ENCODE measurements around the gene EIF6. TPM values are rescaled to one million over a fixed set of nuclear protein-coding genes. Genes with fewer than 3 reads are reported as not detected.

Gene EIF6
- total RNA-seq, 5 donors from 2014 or later (not counting 1 experiment from before 2014, with no cell fraction given): 43.8 to 70.7 (median 69.6) TPM

DNA sequence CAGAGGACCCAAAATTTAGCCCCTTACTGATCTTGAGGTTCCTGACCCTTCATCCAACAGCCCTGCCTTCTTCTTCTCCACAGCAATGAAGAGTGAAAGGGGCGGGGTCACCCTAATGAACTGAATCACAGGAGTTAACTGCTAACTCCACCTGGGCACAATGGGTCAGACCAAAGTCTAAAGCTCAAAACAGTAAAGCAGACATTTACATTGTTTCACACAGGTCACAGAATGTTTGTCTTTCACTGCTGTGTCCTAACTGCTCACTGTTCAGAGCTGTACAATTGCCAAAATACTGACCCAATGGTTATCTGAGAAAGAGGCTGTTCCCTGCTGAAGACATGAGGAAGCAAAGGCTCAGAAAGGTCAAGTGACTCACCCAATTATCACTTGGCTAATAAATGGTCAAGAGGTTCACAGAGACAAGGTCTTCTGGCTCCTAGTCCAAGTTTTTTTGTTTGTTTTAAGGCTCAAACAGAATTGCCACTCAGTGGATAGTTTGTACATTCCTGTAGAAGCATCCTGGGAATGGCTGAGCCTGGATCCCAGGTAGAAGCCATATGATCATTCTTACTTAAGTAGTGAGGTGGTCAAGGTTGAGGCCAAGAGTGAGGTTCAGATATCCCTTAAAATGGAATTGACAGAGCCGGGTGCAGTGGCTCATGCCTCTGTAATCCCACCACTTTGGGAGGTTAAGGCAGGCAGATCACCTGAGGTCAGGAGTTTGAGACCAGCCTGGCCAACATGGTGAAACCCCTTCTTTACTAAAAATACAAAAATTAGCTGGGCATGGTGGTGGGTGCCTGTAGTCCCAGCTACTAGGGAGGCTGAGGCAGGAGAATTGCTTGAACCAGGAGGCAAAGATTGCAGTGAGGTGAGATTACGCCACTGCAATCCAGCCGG is 42.8 kb upstream of the EIF6 start:
- no peak overlapping the region for H3K4me3 Mint-ChIP-seq
- 93% methylated on average over 3 of the region's 4 CpGs for WGBS (ENCODE audit: insufficient coverage)
- H3K9me3 ChIP-seq: no peaks in the 10 kb centered on the region
- H3K27ac ChIP-seq (ENCODE audit: low read length): no peak overlapping the region
- H3K27ac Mint-ChIP-seq: no peak overlapping the region
- ATAC-seq (replicated peaks in 1 of 4) (no peak), DNase-seq (no peak)
- no peaks in the 10 kb centered on the region for H3K4me1 ChIP-seq (ENCODE audit: control insufficient read depth in 1 of 2, extremely low read depth in 1 of 2, insufficient read depth in 2 of 2, low read length in 2 of 2)
- H3K9me3 Mint-ChIP-seq: no peaks in the 10 kb centered on the region
- no peaks in the 10 kb centered on the region for H3K27me3 Mint-ChIP-seq
- POLR2A ChIA-PET: interaction anchor here in 1 of 2 donors (0.6 kb wide), 1 partner anchor 665 kb away, joined by 12 read pairs; no protein-coding TSS in a partner anchor
- peaks cover 0 to 6% of the 10 kb centered on the region in 2 donors for H3K36me3 ChIP-seq (ENCODE audit: control insufficient read depth in 2 of 2, extremely low read depth in 1 of 2, insufficient read depth in 1 of 2, low read length in 1 of 2)
- H3K27me3 ChIP-seq (replicated peaks in 1 of 2; ENCODE audit: control insufficient read depth in 2 of 2, extremely low read depth in 1 of 2, insufficient read depth in 2 of 2, low read length in 1 of 2): no peaks in the 10 kb centered on the region
- no peaks in the 10 kb centered on the region for H3K4me1 Mint-ChIP-seq
- no peak overlapping the region for H3K4me3 ChIP-seq (ENCODE audit: control insufficient read depth in 1 of 2, extremely low read depth in 1 of 2, low read length in 1 of 2)
- peaks cover 8% of the 10 kb centered on the region for H3K36me3 Mint-ChIP-seq
- CTCF ChIA-PET: no interaction called here

DNA sequence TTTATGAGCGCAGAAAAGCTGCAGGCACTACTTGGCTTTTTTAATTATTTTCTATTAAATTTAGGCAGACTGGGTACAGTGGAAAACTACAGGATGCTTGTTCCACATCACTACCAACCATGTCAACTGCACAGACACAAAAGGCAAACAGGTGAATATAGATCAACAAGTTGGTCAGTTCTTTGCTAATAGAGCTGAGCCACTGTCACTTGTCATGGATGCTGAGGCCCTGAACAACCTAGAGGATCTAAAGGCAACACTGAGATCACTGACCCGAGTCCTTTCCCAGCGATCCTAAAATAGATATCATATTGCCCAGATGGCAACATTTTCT is 42.1 kb upstream of the EIF6 start:
- H3K4me3 Mint-ChIP-seq: no peak overlapping the region
- DNase-seq (no peak), ATAC-seq (replicated peaks in 1 of 4) (no peak)
- Histone ChIP-seq H3K4me1 (ENCODE audit: control insufficient read depth in 1 of 2, extremely low read depth in 1 of 2, insufficient read depth in 2 of 2, low read length in 2 of 2) (no peaks in the 10 kb centered on the region), H3K27me3 (replicated peaks in 1 of 2; ENCODE audit: control insufficient read depth in 2 of 2, extremely low read depth in 1 of 2, insufficient read depth in 2 of 2, low read length in 1 of 2) (no peaks in the 10 kb centered on the region), H3K9me3 (no peaks in the 10 kb centered on the region), H3K4me3 (ENCODE audit: control insufficient read depth in 1 of 2, extremely low read depth in 1 of 2, low read length in 1 of 2) (no peak overlapping the region), H3K36me3 (ENCODE audit: control insufficient read depth in 2 of 2, extremely low read depth in 1 of 2, insufficient read depth in 1 of 2, low read length in 1 of 2) (peaks cover 0 to 4% of the 10 kb centered on the region in 2 donors), H3K27ac (ENCODE audit: low read length) (no peak overlapping the region)
- no peaks in the 10 kb centered on the region for H3K4me1 Mint-ChIP-seq
- no peaks in the 10 kb centered on the region for H3K27me3 Mint-ChIP-seq
- 100% methylated on average over 1 of the region's 3 CpGs for WGBS (ENCODE audit: insufficient coverage)
- POLR2A ChIA-PET: interaction anchor here in 1 of 2 donors (0.6 kb wide), 1 partner anchor 666 kb away, joined by 12 read pairs; no protein-coding TSS in a partner anchor
- CTCF ChIA-PET: no interaction called here
- H3K9me3 Mint-ChIP-seq: no peaks in the 10 kb centered on the region
- H3K27ac Mint-ChIP-seq: no peak overlapping the region
- peaks cover 10% of the 10 kb centered on the region for H3K36me3 Mint-ChIP-seq

DNA sequence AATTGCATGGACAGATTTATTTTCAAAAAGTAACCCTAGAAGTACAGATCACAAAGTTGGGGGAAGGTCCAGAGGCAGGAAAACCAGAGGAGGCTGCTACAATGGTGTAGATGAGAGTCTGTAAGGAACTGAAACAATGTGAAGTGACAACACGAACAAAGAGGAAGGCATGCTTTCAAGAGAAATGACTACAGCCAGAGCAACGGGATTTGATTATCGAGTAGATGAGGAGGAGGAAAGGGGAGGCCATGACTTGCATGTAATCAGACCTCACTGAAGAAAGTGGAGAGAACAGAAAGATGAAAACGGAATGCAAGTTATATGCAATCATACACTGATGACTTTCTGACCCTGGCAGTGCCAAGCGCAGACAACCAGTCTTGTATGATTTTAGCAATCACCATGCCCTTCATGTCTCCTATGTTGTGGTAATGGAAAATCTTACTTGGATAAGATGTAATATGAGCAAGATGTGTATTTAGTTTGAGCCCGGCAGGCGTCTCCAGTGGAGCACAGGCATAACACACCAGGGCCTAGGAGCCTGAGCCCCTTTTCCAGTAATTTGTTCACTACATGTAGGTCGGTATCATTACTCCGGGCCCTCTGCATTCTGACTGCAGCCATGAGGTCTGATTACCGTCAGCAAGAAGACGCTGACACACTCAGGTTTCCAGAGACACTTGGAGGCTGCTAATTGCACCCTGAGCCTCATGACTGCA is 41.6 kb upstream of the EIF6 start:
- WGBS (ENCODE audit: insufficient coverage): 91% methylated on average over 9 of the region's 11 CpGs
- Histone ChIP-seq H3K4me1 (ENCODE audit: control insufficient read depth in 1 of 2, extremely low read depth in 1 of 2, insufficient read depth in 2 of 2, low read length in 2 of 2) (no peaks in the 10 kb centered on the region), H3K27me3 (replicated peaks in 1 of 2; ENCODE audit: control insufficient read depth in 2 of 2, extremely low read depth in 1 of 2, insufficient read depth in 2 of 2, low read length in 1 of 2) (no peaks in the 10 kb centered on the region), H3K4me3 (ENCODE audit: control insufficient read depth in 1 of 2, extremely low read depth in 1 of 2, low read length in 1 of 2) (no peak overlapping the region), H3K36me3 (ENCODE audit: control insufficient read depth in 2 of 2, extremely low read depth in 1 of 2, insufficient read depth in 1 of 2, low read length in 1 of 2) (peaks cover 0 to 4% of the 10 kb centered on the region in 2 donors), H3K27ac (ENCODE audit: low read length) (no peak overlapping the region), H3K9me3 (no peaks in the 10 kb centered on the region)
- no peaks in the 10 kb centered on the region for H3K27me3 Mint-ChIP-seq
- H3K36me3 Mint-ChIP-seq: peaks cover 11% of the 10 kb centered on the region
- CTCF ChIA-PET: interaction anchor here in 1 of 2 donors (0.9 kb wide), 1 partner anchor 33 kb away, joined by 3 read pairs; no protein-coding TSS in a partner anchor
- ATAC-seq (replicated peaks in 1 of 4): no peak
- no peak overlapping the region for H3K27ac Mint-ChIP-seq
- H3K4me1 Mint-ChIP-seq: no peaks in the 10 kb centered on the region
- POLR2A ChIA-PET: no interaction called here
- no peaks in the 10 kb centered on the region for H3K9me3 Mint-ChIP-seq
- no peak for DNase-seq
- no peak overlapping the region for H3K4me3 Mint-ChIP-seq

DNA sequence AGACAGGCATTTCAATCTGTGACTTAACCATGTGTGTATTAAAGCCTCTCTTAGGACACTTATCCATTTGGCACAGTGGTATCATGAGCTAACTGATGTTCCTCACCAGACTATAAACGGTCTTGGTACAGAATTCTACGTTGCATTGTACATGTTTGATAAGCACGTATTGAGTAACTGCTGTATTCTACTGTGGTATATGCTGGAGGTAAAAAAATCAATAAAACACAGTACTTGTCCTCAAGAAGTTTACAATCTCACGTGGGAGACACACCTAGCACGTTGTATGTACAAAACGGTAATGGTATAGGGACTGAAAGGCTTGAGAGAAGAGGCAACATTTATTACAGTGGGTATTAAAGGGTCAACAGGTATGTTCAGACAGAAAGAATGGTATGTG is 40.8 kb upstream of the EIF6 start:
- H3K9me3 ChIP-seq: no peaks in the 10 kb centered on the region
- no peaks in the 10 kb centered on the region for H3K4me1 ChIP-seq (ENCODE audit: control insufficient read depth in 1 of 2, extremely low read depth in 1 of 2, insufficient read depth in 2 of 2, low read length in 2 of 2)
- H3K27me3 ChIP-seq (replicated peaks in 1 of 2; ENCODE audit: control insufficient read depth in 2 of 2, extremely low read depth in 1 of 2, insufficient read depth in 2 of 2, low read length in 1 of 2): no peaks in the 10 kb centered on the region
- DNase-seq: no peak
- ChIA-PET CTCF (interaction anchor here in 1 of 2 donors (0.9 kb wide), 1 partner anchor 34 kb away, joined by 3 read pairs; no protein-coding TSS in a partner anchor), POLR2A (no interaction called here)
- H3K4me1 Mint-ChIP-seq: no peaks in the 10 kb centered on the region
- no peak overlapping the region for H3K4me3 ChIP-seq (ENCODE audit: control insufficient read depth in 1 of 2, extremely low read depth in 1 of 2, low read length in 1 of 2)
- H3K36me3 Mint-ChIP-seq: peaks cover 13% of the 10 kb centered on the region
- peaks cover 0 to 4% of the 10 kb centered on the region in 2 donors for H3K36me3 ChIP-seq (ENCODE audit: control insufficient read depth in 2 of 2, extremely low read depth in 1 of 2, insufficient read depth in 1 of 2, low read length in 1 of 2)
- H3K9me3 Mint-ChIP-seq: no peaks in the 10 kb centered on the region
- H3K27ac Mint-ChIP-seq: no peak overlapping the region
- no peak for ATAC-seq (replicated peaks in 1 of 4)
- no peaks in the 10 kb centered on the region for H3K27me3 Mint-ChIP-seq
- 93% methylated on average over 3 of the region's 6 CpGs for WGBS (ENCODE audit: insufficient coverage)
- no peak overlapping the region for H3K27ac ChIP-seq (ENCODE audit: low read length)
- H3K4me3 Mint-ChIP-seq: no peak overlapping the region

DNA sequence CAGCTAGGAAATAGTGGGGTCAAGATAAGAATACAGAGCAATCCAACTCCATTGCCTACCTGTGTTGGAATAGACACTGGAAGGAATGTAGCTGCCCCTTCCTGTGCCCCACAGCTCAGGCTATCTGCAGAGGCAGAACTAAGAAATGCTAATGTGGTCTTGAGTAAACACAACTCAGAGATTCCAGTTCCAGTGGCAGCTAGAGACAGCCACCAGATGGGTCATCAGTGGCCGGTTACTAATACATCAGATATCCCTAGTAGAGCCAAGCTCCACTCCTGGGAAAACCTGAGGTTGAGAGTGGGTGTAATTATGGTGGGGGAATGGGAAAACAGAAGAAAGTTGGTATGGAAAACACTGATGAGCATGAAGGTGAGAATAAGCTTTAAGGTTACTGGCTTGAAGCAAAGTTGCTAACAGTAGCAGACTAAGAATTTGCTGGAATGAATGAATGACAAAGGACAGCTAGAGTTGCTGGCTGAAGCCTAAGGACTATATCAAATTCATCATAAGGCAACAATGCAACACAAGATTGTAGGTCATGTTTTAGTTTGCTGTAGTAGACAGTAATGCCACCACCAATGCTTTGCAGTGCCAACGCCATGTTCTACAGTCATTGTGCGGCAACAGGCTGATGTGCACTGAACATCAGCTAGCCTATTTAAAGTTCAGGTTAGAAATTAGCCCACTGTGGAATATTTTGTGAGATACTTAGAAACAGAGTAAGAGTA is 36.0 kb upstream of the EIF6 start:
- Mint-ChIP-seq H3K4me1 (peaks cover 0 to 10% (median 1%) of the 10 kb centered on the region in 3 donors), H3K9me3 (no peaks in the 10 kb centered on the region), H3K27me3 (no peaks in the 10 kb centered on the region), H3K27ac (no peak overlapping the region), H3K4me3 (no peak overlapping the region), H3K36me3 (peaks cover 15% of the 10 kb centered on the region)
- POLR2A ChIA-PET: no interaction called here
- peaks cover 0 to 4% of the 10 kb centered on the region in 2 donors for H3K36me3 ChIP-seq (ENCODE audit: control insufficient read depth in 2 of 2, extremely low read depth in 1 of 2, insufficient read depth in 1 of 2, low read length in 1 of 2)
- H3K4me1 ChIP-seq (ENCODE audit: control insufficient read depth in 1 of 2, extremely low read depth in 1 of 2, insufficient read depth in 2 of 2, low read length in 2 of 2): no peaks in the 10 kb centered on the region
- CTCF ChIA-PET: interaction anchor here in 1 of 2 donors (0.5 kb wide), 1 partner anchor 783 kb away, joined by 8 read pairs; no protein-coding TSS in a partner anchor
- no peak overlapping the region for H3K4me3 ChIP-seq (ENCODE audit: control insufficient read depth in 1 of 2, extremely low read depth in 1 of 2, low read length in 1 of 2)
- ATAC-seq (replicated peaks in 1 of 4) (no peak), DNase-seq (no peak)
- no peaks in the 10 kb centered on the region for H3K9me3 ChIP-seq
- no peak overlapping the region for H3K27ac ChIP-seq (ENCODE audit: low read length)
- H3K27me3 ChIP-seq (replicated peaks in 1 of 2; ENCODE audit: control insufficient read depth in 2 of 2, extremely low read depth in 1 of 2, insufficient read depth in 2 of 2, low read length in 1 of 2): no peaks in the 10 kb centered on the region
- 100% methylated on average over 2 of the region's 3 CpGs for WGBS (ENCODE audit: insufficient coverage)

DNA sequence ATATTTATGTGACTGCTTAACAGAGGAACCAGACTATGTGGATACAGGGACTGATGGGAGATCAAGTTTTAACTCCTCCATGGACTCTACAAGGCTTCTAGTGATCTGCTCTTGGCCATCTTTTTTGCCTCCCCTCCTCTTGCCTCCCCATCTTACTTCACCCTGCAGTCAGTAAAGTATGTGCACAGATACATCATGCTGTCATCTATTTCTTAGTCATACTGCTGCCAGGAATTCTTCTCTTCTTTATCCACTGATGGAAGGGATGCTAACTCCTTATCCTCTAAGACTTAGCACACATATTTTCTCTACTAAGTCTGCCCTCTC is 35.3 kb upstream of the EIF6 start:
- Histone ChIP-seq H3K36me3 (ENCODE audit: control insufficient read depth in 2 of 2, extremely low read depth in 1 of 2, insufficient read depth in 1 of 2, low read length in 1 of 2) (peaks cover 0 to under 1% of the 10 kb centered on the region in 2 donors), H3K4me3 (ENCODE audit: control insufficient read depth in 1 of 2, extremely low read depth in 1 of 2, low read length in 1 of 2) (no peak overlapping the region), H3K9me3 (no peaks in the 10 kb centered on the region), H3K4me1 (ENCODE audit: control insufficient read depth in 1 of 2, extremely low read depth in 1 of 2, insufficient read depth in 2 of 2, low read length in 2 of 2) (peaks cover 0 to 5% of the 10 kb centered on the region in 2 experiments), H3K27me3 (replicated peaks in 1 of 2; ENCODE audit: control insufficient read depth in 2 of 2, extremely low read depth in 1 of 2, insufficient read depth in 2 of 2, low read length in 1 of 2) (no peaks in the 10 kb centered on the region), H3K27ac (ENCODE audit: low read length) (no peak overlapping the region)
- H3K4me1 Mint-ChIP-seq: peaks cover 6 to 15% (median 8%) of the 10 kb centered on the region in 3 donors
- H3K4me3 Mint-ChIP-seq: no peak overlapping the region
- DNase-seq (no peak), ATAC-seq (replicated peaks in 1 of 4) (no peak)
- CTCF ChIA-PET: no interaction called here
- H3K36me3 Mint-ChIP-seq: peaks cover 9% of the 10 kb centered on the region
- POLR2A ChIA-PET: no interaction called here
- H3K9me3 Mint-ChIP-seq: no peaks in the 10 kb centered on the region
- H3K27ac Mint-ChIP-seq: no peak overlapping the region
- no peaks in the 10 kb centered on the region for H3K27me3 Mint-ChIP-seq
